HG03571 (cell line): ENCODE results near the gene MAN2A2.

Experiments used
- ATAC-seq: cut with Tn5 transposase; IDR thresholded peaks from one replicate; pipeline ENCODE4 v1.9.1; 2021; ENCODE audit not compliant: unreplicated experiment

The MAN2A2 gene

DNA sequence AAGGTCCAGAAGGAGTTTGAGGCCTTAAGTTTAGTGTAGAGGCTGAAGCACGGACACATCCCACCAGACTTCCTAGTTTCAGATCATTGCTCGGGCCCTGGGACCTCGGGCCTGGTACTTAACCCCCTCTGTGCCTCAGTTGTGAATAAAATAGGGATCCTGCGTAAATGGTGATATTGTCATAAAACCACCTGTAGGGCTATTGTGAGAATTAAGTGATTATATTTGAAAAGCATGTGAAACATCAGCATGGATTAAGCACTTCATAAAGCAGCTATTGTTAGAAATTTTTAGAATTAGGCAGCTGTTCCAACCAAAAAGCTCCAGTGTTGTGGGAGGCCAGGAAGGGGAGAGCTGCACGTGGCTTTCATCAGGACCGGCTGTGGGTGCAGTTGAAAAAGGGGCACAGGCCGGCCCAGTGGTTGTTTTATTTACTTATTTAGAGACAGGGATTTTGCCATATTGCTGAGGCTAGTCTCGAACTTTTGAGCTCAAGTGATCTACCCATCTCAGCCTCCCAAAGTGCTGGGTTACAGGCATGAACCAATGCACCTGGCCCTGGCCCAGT, 56.0 kb downstream of the MAN2A2 start:
- ATAC-seq, result no peak

DNA sequence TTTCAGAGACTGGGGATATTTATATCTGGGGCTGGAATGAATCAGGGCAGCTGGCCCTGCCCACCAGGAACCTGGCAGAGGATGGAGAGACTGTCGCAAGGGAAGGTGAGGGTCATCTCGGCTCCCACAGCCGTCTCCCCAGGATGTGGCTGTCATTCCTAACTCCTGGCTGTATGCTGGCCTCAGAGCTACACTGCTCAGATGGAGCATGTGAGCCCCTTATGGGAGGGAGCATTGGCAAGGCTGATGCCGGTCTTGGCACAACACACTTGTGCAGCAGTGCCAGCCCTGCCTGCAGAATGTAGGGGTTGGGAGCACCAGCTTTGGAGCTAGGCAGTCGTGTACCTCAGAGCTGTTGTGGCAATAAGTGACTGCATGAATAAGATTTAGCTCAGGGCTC, 56.8 kb downstream of the MAN2A2 start:
- ATAC-seq, result no peak

DNA sequence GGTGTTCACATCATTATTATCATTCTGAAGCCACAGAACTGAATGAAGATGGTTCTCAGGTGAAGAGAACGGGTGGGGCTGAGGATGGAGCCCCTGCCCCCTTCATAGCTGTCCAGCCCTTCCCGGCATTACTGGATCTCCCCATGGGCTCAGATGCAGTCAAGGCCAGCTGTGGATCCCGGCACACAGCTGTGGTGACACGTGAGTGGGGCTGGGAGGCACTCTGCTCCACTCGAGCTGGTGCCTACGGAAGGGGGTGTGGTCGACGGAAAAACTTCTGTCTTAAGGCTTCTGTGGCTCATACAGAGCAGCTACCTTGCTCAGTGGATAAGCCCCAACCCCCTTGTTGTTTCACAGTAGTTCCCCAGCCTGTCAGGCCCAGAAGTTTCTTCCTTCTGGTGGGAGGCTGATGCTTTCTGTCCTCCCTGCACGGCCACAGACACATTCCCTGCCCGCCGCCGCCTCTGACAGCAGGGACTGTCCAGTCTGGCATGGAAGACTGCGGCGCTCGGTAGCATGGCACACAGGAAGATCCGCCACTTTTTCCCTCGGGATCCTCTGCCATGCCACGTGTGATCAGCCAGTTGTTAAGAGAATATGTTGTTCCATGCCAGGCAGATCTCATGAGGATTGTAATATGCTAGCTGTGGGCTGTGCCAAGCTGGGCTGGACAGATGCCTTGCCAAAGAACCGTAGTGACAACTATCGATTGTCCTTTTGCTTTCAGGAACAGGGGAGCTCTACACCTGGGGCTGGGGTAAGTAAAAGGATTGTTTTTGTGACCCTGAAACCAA, 57.4 kb downstream of the MAN2A2 start:
- no peak for ATAC-seq

DNA sequence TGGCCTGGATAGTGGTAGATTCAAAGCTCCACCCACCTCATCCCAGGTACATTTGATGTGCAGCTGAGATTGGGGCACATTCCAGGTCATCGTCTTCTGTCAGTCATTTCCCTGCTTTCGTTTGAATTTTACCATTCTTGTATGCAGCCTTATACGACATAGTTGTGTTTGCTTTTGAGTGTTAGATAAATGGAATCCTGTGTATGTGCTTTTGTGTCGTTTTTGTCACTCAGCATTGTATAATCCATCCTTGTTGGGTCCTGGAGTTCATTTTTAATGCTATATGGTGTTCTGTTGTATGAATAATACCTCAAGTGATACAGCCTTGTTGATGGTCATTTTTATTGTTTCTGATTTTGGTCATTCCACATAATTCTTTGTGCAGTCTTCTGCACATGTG, 58.9 kb downstream of the MAN2A2 start:
- ATAC-seq, result no peak

DNA sequence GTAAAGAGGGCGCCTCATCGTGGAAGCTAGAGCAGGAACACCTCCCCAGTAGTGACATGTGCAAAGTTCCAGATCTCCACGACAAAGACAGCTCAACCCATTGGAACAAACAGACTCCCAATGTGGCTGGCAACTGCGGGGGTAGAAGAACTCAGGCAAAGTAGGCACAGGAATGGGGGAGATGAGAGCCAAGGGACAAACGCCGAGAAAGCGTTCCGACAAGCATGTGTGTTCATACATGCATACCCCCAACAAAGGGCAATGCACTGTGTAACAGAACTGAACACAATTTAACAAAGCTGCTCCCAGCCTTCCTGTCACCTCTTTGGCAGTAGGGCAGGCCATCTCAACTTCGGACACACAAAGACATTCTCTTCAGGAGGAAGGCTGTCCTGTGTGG, 63.2 kb downstream of the MAN2A2 start:
- no peak for ATAC-seq

DNA sequence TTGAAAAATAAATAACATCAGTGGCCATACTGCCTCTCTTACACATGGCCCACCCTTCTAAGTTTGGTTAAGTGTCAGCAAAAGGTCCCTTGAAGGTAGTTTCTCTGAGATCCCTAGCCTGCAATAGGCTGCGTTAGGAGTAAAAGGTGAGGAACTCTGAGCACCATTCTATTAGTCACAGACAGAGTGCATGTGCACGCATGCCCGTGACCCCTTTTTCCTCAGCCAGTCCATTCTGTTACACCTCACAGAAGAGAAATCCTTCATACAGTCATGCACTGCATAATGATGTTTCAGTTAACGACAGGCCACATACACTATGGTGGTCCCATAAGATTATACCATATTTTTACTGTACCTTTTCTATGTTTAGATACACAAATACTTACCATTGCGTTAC, 64.1 kb downstream of the MAN2A2 start:
- ATAC-seq, result no peak

DNA sequence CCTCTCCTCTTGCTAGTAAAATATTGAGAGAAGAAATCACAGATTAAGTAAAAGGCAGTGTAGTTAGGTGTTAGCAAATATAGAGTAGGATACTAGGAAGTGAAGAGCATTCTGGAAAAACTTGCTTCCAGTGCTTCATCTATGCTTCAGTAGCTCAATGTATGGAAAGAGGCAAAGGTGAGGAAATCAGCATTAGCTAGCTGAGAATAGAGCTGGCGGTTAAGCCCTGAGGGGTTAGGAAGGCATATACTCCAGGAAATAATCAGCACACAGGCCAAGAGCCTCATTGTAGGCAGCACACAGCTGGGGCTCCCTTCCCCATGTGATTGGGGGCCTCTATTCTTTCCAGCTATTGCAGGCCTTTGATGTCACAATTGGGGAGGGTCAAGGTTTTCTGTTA, 65.3 kb downstream of the MAN2A2 start:
- ATAC-seq, result no peak

DNA sequence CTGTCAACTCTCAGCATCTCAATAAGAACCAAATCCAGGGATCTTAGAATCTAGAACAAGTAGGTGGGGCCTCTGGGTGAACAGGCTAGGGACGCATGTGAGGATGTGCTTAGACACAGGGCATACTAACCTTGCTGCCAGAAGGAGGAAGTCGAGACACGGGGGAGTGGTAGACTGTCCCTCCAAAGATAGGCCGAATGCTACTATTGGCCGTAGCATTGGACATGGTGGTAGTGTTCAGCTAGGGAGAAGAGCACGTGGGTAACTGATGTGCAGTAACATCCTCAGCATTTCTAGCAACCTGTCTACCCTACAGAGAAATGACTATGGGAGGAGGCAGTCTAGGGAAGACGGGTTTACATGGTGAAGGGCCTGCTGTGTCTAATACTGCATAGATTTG, 67.2 kb downstream of the MAN2A2 start:
- ATAC-seq, result no peak

DNA sequence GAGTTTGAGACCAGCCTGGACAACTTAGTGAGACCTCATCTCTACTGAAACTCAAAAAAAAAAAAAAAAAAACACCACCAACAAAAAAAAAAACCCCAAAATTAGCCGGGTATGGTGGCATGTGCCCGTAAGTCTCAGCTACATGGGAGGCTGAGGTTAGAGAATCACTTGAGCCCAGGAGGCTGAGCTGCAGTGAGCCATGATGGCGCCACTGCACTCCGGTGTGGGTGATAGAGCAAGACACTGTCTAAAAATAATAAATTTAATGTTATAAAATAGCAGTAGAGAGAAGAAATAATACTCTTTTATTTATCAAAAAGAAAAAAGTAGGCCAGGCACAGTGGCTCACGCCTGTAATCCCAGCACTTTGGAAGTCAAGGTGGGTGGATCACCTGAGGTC, 69.0 kb downstream of the MAN2A2 start:
- no peak for ATAC-seq
